Measurements from ENCODE around the gene MAP2. TPM values are rescaled to one million over a fixed set of nuclear protein-coding genes. Genes with fewer than 3 reads are reported as not detected.

The MAP2 gene
- total RNA-seq, 4 donors from 2014 or later = 5.8 to 14.5 (median 8.8) TPM

DNA sequence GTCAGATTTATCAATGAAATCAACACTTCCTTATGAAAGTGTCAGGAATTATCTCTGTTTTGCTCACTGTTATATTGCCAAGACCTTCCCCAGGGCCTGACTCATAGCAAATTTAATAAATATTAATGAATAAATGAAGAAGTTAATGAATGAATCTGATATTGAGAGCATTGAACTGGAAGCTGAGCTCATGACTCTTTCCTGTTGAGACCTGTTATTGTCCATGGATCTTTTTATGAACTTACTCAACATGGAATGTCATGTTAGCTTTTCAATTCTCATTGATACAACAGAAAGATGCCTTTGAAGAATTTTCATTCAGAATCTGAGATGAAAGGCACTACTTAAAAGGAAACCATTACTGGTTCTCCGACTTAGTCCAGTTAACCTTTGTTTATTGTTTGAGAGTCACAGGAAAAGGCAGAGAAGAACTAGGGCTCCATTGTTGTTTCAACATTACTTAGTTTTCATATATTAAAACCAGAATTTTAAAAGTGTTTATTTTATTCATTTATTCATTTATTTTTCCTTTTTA lies 257.4 kb downstream of the MAP2 start:
- Histone ChIP-seq H3K4me1 (no peaks in the 10 kb centered on the region), H3K27ac (no peak overlapping the region), H3K27me3 (no peaks in the 10 kb centered on the region), H3K36me3 (no peaks in the 10 kb centered on the region), H3K9me3 (no peaks in the 10 kb centered on the region), H3K4me3 (no peak overlapping the region)
- intact Hi-C loops (cut with DNase I) = no loop called here
- WGBS, 2 donors = 15 to 36% methylated on average over 1 of the region's 1 CpG
- no peak for DNase-seq
- TF ChIP-seq, protein P1, sequence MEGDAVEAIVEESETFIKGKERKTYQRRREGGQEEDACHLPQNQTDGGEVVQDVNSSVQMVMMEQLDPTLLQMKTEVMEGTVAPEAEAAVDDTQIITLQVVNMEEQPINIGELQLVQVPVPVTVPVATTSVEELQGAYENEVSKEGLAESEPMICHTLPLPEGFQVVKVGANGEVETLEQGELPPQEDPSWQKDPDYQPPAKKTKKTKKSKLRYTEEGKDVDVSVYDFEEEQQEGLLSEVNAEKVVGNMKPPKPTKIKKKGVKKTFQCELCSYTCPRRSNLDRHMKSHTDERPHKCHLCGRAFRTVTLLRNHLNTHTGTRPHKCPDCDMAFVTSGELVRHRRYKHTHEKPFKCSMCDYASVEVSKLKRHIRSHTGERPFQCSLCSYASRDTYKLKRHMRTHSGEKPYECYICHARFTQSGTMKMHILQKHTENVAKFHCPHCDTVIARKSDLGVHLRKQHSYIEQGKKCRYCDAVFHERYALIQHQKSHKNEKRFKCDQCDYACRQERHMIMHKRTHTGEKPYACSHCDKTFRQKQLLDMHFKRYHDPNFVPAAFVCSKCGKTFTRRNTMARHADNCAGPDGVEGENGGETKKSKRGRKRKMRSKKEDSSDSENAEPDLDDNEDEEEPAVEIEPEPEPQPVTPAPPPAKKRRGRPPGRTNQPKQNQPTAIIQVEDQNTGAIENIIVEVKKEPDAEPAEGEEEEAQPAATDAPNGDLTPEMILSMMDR (IDR thresholded peaks at IDR 0.05) = no peak
- TF ChIP-seq POLR2A (IDR thresholded peaks at IDR 0.05) = no peak

DNA sequence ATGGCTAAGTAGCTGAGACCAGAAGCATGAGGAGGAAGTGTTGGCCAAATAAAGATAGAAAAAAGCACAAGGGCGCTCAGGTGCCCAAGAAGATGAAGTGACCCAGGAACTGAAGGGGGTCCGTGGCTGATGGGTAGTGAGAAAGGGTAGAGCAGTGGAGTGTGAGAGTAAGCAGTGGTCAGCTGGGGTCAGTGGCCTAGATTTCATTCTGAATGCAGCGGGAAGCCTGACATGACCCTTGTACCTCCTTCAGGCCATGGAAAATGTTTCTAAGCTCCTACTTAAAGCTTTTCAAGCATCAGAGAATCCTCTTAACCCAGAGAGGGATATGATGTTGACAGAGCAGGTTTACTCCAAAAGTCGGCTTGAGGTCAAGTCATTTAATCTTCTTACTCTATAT lies 258.8 kb downstream of the MAP2 start:
- no peaks in the 10 kb centered on the region for H3K4me1 ChIP-seq
- 83 to 85% methylated on average over 4 of the region's 4 CpGs for WGBS, 2 donors
- intact Hi-C loops (cut with DNase I) = no loop called here
- no peak for DNase-seq
- H3K27ac ChIP-seq = no peak overlapping the region
- no peak for TF ChIP-seq POLR2A (IDR thresholded peaks at IDR 0.05)
- TF ChIP-seq, protein P1 (IDR thresholded peaks at IDR 0.05) = no peak
- H3K27me3 ChIP-seq = no peaks in the 10 kb centered on the region
- H3K9me3 ChIP-seq = no peaks in the 10 kb centered on the region
- H3K4me3 ChIP-seq = no peak overlapping the region
- no peaks in the 10 kb centered on the region for H3K36me3 ChIP-seq

DNA sequence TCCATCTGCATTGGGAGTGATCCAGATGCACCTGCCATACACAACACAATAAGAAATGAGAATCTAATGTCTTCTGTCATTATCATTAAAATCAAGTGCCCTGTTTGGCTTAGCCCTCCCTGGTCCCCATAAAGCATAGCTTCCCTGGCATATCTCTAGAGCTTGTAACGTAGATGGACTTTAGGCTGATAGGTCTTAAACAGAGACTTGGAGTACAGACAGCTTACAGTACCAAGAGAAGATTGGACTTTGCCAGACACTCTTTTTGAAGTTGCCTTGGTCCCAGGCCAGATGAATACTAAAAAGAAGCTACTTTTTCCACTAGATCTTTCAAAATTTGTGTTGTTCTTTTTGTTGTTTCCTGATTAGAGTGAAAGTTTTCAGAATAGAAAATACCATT lies 261.5 kb downstream of the MAP2 start:
- intact Hi-C loops (cut with DNase I) = no loop called here
- TF ChIP-seq POLR2A (IDR thresholded peaks at IDR 0.05) = no peak
- TF ChIP-seq, protein P1 (IDR thresholded peaks at IDR 0.05) = no peak
- Histone ChIP-seq H3K27ac (no peak overlapping the region), H3K4me1 (no peaks in the 10 kb centered on the region), H3K36me3 (no peaks in the 10 kb centered on the region), H3K4me3 (no peak overlapping the region), H3K9me3 (no peaks in the 10 kb centered on the region), H3K27me3 (no peaks in the 10 kb centered on the region)
- WGBS, 2 donors = 43 to 71% methylated on average over 1 of the region's 1 CpG
- DNase-seq = no peak

DNA sequence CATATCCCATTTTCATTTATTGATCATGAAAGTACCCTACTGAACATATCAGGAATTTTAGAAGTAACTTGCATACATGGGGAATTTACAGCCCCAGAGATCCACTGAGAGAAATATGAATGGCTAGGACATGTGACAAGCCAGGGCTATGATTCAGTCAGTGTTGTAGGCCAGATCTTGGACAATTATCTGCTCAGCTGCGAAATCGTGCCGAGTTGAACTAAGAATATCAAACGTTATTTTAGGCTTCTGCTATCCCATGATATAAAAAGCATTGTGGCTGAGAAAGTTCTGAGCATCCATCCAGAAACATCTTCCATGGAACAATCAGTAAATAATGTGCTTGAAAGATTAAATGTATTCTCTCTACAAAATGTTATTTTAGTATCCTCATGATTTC lies 262.1 kb downstream of the MAP2 start:
- Histone ChIP-seq H3K4me3 (no peak overlapping the region), H3K9me3 (no peaks in the 10 kb centered on the region), H3K36me3 (no peaks in the 10 kb centered on the region), H3K4me1 (no peaks in the 10 kb centered on the region), H3K27me3 (no peaks in the 10 kb centered on the region), H3K27ac (no peak overlapping the region)
- TF ChIP-seq, protein P1 (IDR thresholded peaks at IDR 0.05) = no peak
- no peak for TF ChIP-seq POLR2A (IDR thresholded peaks at IDR 0.05)
- WGBS, 2 donors = 75 to 77% methylated on average over 4 of the region's 4 CpGs
- intact Hi-C loops (cut with DNase I) = no loop called here
- DNase-seq = no peak

DNA sequence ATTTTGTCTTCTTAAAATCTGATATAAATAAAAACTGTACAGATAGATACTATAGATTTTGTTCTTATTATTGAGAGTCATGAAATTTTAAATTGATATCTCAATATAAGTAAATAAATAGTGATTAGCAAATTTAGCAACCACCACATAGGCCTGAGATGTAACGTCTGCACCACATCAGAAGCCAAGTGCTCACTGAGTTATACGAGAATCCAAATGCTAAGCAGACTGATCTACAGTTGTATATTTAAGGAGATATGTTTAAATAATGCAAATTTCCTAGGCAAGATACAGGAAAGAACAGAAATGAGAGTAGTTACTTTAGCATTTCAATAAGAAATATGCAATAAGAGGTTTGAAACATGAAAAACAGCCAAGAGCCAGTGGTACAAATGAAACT lies 262.6 kb downstream of the MAP2 start:
- H3K9me3 ChIP-seq = no peaks in the 10 kb centered on the region
- 58 to 71% methylated on average over 2 of the region's 2 CpGs for WGBS, 2 donors
- no peak for DNase-seq
- no peaks in the 10 kb centered on the region for H3K36me3 ChIP-seq
- no peak overlapping the region for H3K27ac ChIP-seq
- H3K27me3 ChIP-seq = no peaks in the 10 kb centered on the region
- intact Hi-C loops (cut with DNase I) = no loop called here
- no peaks in the 10 kb centered on the region for H3K4me1 ChIP-seq
- no peak for TF ChIP-seq POLR2A (IDR thresholded peaks at IDR 0.05)
- TF ChIP-seq, protein P1 (IDR thresholded peaks at IDR 0.05) = no peak
- no peak overlapping the region for H3K4me3 ChIP-seq
